IPS-15b (cell line): ENCODE results near the gene DLEU7.

Experiments used
- H3K27me3 ChIP-seq: one replicate; pipeline ENCODE4 v1.6.1; 2013; ENCODE audit warnings: low read length; ENCODE audit not compliant: control insufficient read depth, insufficient read depth
- H3K36me3 ChIP-seq: one replicate; pipeline ENCODE4 v1.6.1; 2013; ENCODE audit warnings: low read length; ENCODE audit not compliant: control insufficient read depth, insufficient read depth
- H3K4me1 ChIP-seq: one replicate; pipeline ENCODE4 v1.6.1; 2013; ENCODE audit warnings: mild to moderate bottlenecking, low read length; ENCODE audit not compliant: control insufficient read depth, insufficient read depth
- H3K4me3 ChIP-seq: one replicate; pipeline ENCODE4 v1.5.1; 2013; ENCODE audit warnings: low read depth, low read length
- H3K9ac ChIP-seq: one replicate; pipeline ENCODE4 v1.6.1; 2013; ENCODE audit warnings: low read depth, mild to moderate bottlenecking, low read length
- H3K9me3 ChIP-seq: one replicate; pipeline ENCODE4 v1.6.1; 2013; ENCODE audit warnings: mild to moderate bottlenecking, low read length; ENCODE audit not compliant: control insufficient read depth, insufficient read depth

Gene DLEU7

GRCh38 chr13:50843257-50844083, at the start of gene DLEU7:
TSS of gene DLEU7 (minus strand) at chr13:50843692. CDS start at chr13:50843646, 46 bp downstream.
- H3K4me3 ChIP-seq, result peak within 1 kb of the TSS; percentile 70

GRCh38 chr13:50892210-50892944, 48.9 kb upstream of the DLEU7 start:
- peaks cover 19% of the 10 kb centered on the region for H3K4me1 ChIP-seq
- H3K9ac ChIP-seq, result no peak overlapping the region
- no peaks in the 10 kb centered on the region for H3K27me3 ChIP-seq
- no peaks in the 10 kb centered on the region for H3K36me3 ChIP-seq
- H3K4me3 ChIP-seq, result no peak overlapping the region
- no peaks in the 10 kb centered on the region for H3K9me3 ChIP-seq

More at GRCh38 chr13:50843257-50844083, at the start of gene DLEU7:
- H3K27me3 ChIP-seq, result peaks cover 19% of the 10 kb centered on the region
- no peaks in the 10 kb centered on the region for H3K36me3 ChIP-seq
- peaks cover 11% of the 10 kb centered on the region for H3K4me1 ChIP-seq
- H3K9ac ChIP-seq, result peak within 1 kb of the TSS; percentile 40
- H3K9me3 ChIP-seq, result no peaks in the 10 kb centered on the region

GRCh38 chr13:50891206-50891605, 47.7 kb upstream of the DLEU7 start:
- no peaks in the 10 kb centered on the region for H3K27me3 ChIP-seq
- H3K9ac ChIP-seq, result no peak overlapping the region
- H3K9me3 ChIP-seq, result no peaks in the 10 kb centered on the region
- no peak overlapping the region for H3K4me3 ChIP-seq
- peaks cover 19% of the 10 kb centered on the region for H3K4me1 ChIP-seq
- H3K36me3 ChIP-seq, result no peaks in the 10 kb centered on the region

GRCh38 chr13:50889317-50889716, 45.8 kb upstream of the DLEU7 start:
- Histone ChIP-seq H3K27me3 (no peaks in the 10 kb centered on the region), H3K9me3 (no peaks in the 10 kb centered on the region), H3K4me1 (peaks cover 17% of the 10 kb centered on the region), H3K9ac (no peak overlapping the region), H3K4me3 (no peak overlapping the region), H3K36me3 (no peaks in the 10 kb centered on the region)

GRCh38 chr13:50888362-50888761, 44.9 kb upstream of the DLEU7 start:
- Histone ChIP-seq H3K4me1 (peaks cover 10% of the 10 kb centered on the region), H3K9me3 (no peaks in the 10 kb centered on the region), H3K27me3 (no peaks in the 10 kb centered on the region), H3K36me3 (no peaks in the 10 kb centered on the region), H3K4me3 (no peak overlapping the region), H3K9ac (no peak overlapping the region)

- H3K36me3 ChIP-seq, result no peaks in the 10 kb centered on the region
- H3K27me3 ChIP-seq, result no peaks in the 10 kb centered on the region
- H3K4me1 ChIP-seq, result peaks cover 5% of the 10 kb centered on the region
- no peak overlapping the region for H3K4me3 ChIP-seq
- H3K9me3 ChIP-seq, result no peaks in the 10 kb centered on the region
- H3K9ac ChIP-seq, result no peak overlapping the region
These were observed 43.7 kb upstream of the DLEU7 start for GRCh38 chr13:50887151-50887550.

- no peak overlapping the region for H3K9ac ChIP-seq
- H3K4me3 ChIP-seq, result no peak overlapping the region
- H3K36me3 ChIP-seq, result no peaks in the 10 kb centered on the region
- H3K4me1 ChIP-seq, result no peaks in the 10 kb centered on the region
- no peaks in the 10 kb centered on the region for H3K9me3 ChIP-seq
- H3K27me3 ChIP-seq, result no peaks in the 10 kb centered on the region
These were observed 40.8 kb upstream of the DLEU7 start for GRCh38 chr13:50884265-50884664.

- no peak overlapping the region for H3K9ac ChIP-seq
- H3K4me1 ChIP-seq, result no peaks in the 10 kb centered on the region
- no peaks in the 10 kb centered on the region for H3K27me3 ChIP-seq
- H3K9me3 ChIP-seq, result no peaks in the 10 kb centered on the region
- H3K4me3 ChIP-seq, result no peak overlapping the region
- no peaks in the 10 kb centered on the region for H3K36me3 ChIP-seq
These were observed 40.2 kb upstream of the DLEU7 start for GRCh38 chr13:50883728-50884127.

- no peaks in the 10 kb centered on the region for H3K9me3 ChIP-seq
- no peak overlapping the region for H3K9ac ChIP-seq
- no peaks in the 10 kb centered on the region for H3K4me1 ChIP-seq
- no peaks in the 10 kb centered on the region for H3K36me3 ChIP-seq
- H3K27me3 ChIP-seq, result peaks cover under 1% of the 10 kb centered on the region
- no peak overlapping the region for H3K4me3 ChIP-seq
These were observed 39.4 kb upstream of the DLEU7 start for GRCh38 chr13:50882816-50883435.

GRCh38 chr13:50873991-50874390, 30.5 kb upstream of the DLEU7 start:
- H3K4me1 ChIP-seq, result no peaks in the 10 kb centered on the region
- no peaks in the 10 kb centered on the region for H3K9me3 ChIP-seq
- no peak overlapping the region for H3K9ac ChIP-seq
- H3K4me3 ChIP-seq, result no peak overlapping the region
- no peaks in the 10 kb centered on the region for H3K36me3 ChIP-seq
- H3K27me3 ChIP-seq, result peaks cover 3% of the 10 kb centered on the region

- Histone ChIP-seq H3K4me3 (no peak overlapping the region), H3K9me3 (no peaks in the 10 kb centered on the region), H3K27me3 (peaks cover 3% of the 10 kb centered on the region), H3K36me3 (no peaks in the 10 kb centered on the region), H3K4me1 (no peaks in the 10 kb centered on the region), H3K9ac (no peak overlapping the region)
These were observed 30.0 kb upstream of the DLEU7 start for GRCh38 chr13:50873467-50873866.
